HG02885 (cell line): ENCODE results near the gene ADAM15.

Experiments used
- ATAC-seq: cut with Tn5 transposase; IDR thresholded peaks from one replicate; pipeline ENCODE4 v1.9.1; 2021; ENCODE audit warnings: mild to moderate bottlenecking; ENCODE audit not compliant: unreplicated experiment, poor library complexity

The ADAM15 gene

DNA sequence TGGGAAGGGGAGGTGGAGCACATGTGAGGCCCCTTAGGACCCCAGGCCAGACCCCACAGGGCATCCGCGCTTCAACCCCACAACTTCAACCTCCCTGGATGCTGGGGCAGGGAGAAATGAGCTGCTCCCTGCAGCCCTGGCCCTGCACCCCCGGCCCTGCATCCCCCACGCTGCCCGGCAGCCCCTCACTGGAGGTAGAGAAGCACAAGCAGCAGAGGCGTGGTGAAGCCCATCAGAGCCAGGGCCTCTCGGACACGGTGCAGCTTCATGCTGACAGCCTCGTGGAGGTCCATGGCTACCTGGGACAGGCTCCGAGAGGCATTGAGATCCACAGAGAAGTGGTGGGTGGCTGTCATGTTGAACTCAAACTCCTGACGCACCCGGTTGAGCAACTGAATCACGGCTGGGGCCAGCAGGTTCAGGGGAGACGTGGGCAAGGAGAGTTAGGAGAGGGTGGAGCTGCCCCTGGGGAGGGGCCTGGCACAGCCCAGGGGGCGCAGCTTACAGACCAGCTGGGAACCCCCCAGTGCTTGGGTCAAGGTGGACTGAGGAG lies 20.8 kb upstream of the ADAM15 start:
- no peak for ATAC-seq

DNA sequence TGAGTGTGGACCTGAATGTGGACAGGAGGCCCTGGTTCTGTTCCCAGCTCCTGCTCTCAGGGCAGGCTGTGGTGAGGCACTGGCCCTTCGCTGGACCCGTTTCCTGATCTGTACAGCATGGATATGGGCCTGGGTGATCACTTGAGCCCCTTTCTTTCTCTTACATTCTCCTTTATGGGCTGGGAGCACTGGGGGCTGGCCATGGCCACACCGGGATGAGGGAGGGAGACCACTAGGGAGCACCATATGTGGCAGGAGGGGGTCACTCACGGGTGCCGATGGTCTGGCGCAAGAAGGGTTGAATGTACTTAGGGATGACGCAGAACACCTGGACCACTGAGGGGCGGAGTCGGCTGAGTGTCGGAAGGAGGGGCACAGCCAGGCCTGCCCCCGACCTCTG lies 20.2 kb upstream of the ADAM15 start:
- ATAC-seq: no peak

DNA sequence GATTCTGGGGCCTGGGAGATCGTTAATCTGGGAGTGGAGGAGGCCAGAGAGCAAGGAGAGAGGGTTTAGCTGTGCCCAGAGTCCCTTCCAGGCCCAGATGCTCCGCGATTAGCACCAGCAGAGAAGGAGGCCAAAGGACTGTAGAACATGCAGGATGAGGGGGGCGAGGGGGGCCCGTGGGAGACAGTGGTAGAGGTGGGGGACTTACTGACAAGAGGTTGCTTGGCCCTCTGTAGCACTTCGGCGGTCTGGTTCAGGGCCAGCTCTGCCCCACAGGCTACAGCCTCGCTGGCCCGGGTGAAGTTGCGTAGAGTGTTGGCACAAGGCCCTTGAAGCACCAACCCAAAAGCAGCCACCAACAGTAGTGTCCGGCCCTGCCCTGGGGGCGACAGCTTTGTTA lies 18.2 kb upstream of the ADAM15 start:
- ATAC-seq: no peak

DNA sequence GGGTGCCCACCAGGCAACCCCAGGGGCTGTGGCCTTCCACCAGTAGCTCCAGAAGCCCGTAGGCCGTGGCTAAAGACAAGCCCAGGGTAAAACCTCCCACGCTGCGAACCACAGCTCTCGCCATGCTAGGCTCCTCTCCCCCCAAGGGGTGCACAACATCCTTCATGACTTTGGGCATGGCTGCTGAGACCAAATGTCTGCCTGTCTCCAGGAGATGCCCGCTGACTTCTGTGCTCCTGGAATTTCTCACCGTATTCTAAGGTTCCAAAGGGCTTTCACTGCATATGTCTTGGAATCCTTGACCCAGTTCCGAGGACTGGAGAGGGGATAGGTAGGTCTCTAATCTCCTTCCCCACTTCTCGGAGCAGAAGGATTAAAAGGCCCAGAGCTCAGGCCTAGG lies 17.6 kb upstream of the ADAM15 start, which contains the start of the genes DCST1 and DCST2:
DCST1 (plus strand) TSS at position 301 of the 400 bp plus-strand sequence. CDS start 213 bp downstream, outside the sequence.
DCST2 (minus strand) TSS at position 258 of the 400 bp plus-strand sequence; CDS start at position 178, 80 bp downstream.
- no peak for ATAC-seq

DNA sequence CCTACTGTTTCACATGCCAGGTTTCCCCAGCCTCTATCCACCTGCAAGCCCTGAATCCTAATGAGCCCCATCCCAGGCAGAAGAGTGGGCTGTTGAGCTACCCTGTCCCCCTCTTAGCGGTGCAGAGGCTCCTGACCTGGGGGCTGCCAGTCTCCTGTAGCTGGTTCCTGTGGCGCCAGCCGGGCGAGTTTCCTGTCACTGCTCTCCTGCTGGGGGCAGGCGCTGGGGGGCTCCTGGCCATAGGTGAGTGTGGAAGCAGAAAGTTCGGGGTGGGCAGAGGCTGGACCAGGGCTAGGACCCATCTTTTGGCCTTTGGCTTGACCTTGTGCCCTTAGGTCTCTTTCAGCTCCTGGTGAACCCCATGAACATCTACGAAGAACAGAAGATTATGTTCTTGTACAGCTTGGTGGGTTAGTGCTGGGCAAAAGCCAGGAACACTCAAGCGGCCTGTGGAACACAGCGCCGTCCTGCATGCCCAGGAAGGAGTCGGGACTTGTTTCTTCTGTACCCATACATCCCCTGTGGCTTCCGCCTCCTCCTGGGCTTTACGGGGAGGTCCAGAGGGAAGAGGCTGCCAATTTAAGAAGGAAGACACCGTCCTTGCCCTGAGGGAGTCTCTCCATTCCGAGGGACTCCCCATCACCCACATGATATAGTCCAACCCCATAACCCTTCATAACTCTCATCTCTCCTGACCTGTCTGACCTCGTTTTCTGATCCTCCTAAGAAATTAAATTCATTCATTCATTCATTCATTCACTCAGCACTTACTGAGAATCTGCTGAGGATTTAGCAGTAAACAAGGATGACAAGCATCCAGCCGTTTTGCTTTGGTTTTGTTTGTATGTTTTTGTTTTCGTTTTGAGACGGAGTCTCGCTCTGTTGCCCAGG lies 16.6 kb upstream of the ADAM15 start:
- no peak for ATAC-seq

DNA sequence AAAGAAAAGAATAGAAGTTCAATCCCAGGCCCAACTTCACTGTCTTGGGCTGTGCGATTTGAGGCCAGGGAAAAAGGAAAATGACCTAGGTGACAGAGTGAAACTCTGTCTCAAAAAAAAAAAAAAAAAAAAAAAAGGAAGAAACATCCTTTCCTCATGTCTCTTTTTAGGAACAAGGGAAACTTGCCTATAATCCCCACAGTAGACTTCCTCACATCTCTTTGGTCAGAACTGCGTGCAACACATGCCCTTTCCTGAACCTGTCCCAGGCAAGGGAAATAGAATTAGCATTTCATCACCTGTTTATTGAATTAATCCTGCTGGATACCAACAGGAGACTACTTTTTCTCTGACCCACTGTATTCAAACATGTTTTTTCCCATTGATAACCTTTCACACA lies 15.2 kb upstream of the ADAM15 start:
- ATAC-seq: no peak

- no peak for ATAC-seq
Observed at GRCh38 chr1:155037043-155037442, 14.1 kb upstream of the ADAM15 start.

GRCh38 chr1:155037851-155038441 lies 13.2 kb upstream of the ADAM15 start:
- ATAC-seq: no peak

DNA sequence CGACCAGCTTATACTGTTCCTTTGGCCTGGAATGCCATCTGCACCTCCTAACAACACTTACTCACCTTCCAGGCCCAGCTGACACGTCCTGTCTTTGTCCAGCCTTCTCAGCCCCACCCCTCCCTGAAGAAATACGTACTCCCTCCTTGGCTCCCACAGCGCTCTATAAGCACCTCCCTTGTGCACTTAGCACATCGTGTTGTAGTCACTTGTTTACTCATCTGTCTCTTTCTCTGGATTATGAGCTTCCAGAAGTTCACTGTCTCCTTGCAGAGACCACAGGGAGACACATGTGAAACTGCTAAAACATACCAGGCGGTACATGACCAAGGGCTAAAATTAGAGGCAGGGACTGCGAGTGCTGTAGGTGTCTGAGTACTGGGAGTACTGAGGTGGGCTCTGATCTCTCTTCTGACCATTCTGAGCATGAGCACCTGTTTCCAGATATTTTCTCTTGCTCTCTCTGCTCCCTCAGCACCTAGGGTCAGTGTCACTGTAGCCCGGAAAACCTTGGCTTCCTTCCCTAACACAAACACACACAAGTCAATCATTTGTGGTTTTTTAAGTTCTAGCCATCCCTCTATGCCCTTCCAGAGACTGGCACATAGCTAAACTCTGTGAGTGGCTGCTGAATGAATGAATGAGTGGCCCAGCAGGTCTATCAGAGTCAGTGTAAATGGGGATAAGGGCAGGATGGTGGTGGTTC lies 12.4 kb upstream of the ADAM15 start:
- no peak for ATAC-seq

DNA sequence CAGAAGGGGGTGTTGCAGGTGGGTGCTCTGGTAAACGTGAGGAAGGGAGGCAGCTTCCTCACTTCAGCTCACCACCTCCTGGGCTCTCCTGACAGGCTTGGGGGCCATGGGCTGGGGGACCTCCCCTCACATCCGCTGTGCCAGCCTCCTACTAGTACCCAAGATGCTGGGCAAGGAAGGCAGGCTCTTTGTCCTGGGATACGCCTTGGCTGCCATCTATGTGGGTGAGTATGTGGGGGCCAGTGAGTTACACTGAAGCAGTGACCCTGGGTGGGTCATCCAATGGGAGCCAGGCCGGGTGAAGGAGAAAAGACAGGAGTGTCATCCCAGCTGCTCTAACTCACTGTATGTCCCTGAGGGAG lies 11.8 kb upstream of the ADAM15 start:
- ATAC-seq: no peak

DNA sequence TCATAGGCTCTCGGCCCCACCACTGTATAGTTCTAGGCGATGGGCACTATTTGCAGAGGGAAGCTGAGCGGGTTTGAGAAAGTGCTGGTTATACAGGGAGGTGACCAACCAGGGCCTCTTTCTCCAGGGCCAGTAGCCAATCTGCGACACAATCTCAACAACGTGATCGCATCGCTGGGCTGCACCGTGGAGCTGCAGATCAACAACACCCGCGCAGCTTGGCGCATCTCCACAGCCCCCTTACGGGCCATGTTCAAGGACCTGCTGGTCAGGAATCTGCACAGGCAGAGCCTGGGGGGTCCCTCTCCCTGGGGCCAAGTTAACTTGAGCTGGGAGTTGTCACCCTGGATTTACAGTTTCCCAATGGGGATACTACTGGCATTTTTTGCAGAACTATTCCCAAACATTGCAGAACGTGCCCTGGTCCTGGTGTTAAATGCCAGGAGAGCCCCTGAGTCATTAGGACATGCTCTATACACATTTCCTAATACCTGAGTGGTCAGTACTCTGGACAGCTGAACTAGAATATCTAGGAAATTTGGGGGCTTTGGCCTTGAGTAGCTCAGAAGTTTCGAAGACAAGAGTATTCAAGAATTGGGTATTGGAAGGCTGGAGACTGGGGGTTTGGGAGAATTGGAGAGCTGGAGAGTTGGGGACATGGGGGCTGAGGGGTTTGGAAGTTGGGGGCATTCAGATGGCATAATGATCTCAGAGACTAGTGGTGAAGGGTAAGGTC lies 10.6 kb upstream of the ADAM15 start:
- ATAC-seq: no peak

GRCh38 chr1:155042789-155043188 lies 8.3 kb upstream of the ADAM15 start:
- ATAC-seq: no peak

GRCh38 chr1:155043301-155043702 lies 7.8 kb upstream of the ADAM15 start:
- no peak for ATAC-seq

DNA sequence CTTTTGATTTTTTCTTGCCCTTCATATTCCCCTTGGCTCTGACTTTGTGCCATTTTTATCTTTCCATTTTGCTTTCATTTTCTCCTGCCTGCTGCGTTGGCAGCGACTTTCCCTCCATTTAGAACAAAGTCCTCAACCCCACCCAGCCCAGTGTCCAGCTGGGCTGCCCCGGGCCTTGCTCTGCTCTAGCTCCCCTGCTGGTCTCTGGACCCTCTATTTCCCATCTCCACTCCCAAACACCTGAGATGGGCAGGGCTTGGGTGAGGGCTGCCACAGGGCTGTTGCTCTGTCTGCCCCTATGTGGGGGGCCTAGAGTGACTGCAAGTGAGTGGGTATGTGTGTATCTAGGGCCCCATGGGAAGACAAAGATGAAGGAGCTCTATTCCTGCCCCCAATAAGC lies 7.3 kb upstream of the ADAM15 start:
- no peak for ATAC-seq

DNA sequence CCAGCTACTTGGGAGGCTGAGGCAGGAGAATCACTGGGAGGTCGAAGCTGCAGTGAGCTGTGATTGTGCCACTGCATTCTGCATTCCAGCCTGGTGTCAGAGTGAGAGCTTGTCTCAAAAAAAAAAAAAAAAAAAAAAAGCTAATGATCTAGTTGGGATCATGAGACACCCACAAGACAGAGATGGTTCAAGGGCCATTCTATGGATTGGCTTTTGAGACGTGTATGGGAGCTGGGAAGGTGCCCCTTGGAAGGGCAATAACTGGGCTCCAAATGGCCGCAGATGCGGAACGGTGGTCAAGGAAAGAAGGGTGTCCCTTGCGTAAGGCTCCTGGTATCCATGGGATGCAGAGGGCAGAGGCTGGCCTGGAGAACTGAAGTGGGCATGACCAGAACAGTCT lies 6.8 kb upstream of the ADAM15 start:
- no peak for ATAC-seq

- ATAC-seq: no peak
Observed at GRCh38 chr1:155044812-155045657, 6.1 kb upstream of the ADAM15 start.

- ATAC-seq: no peak
Observed at GRCh38 chr1:155048449-155049334, 2.4 kb upstream of the ADAM15 start.
